Heart right ventricle (tissue), 16 donors: ENCODE results near the gene CD151. TPM values are rescaled to one million over a fixed set of nuclear protein-coding genes. Genes with fewer than 3 reads are reported as not detected.

Experiments
- ATAC-seq, 8 donors: fragments of 200-7000 bp; cut with Tn5 transposase; one replicate each; pipeline ENCODE4 v1.9.1; 2020; ENCODE audit warnings: mild to moderate bottlenecking in 8 of 8, moderate library complexity in 8 of 8, moderate number of reproducible peaks in 1 of 8
- DNase-seq, 2 donors: peaks; one replicate each; pipeline ENCODE4 v3.0.0-alpha.2; 2020
- H3K27ac ChIP-seq, 10 donors: fragments of 200-600 bp; sonication (generic) in 2 of 10; one replicate each; pipeline versions ENCODE4 v1.5.0 to v1.8.0; 2020 to 2022; ENCODE audit warnings: mild to moderate bottlenecking in 3 of 10
- H3K27me3 ChIP-seq, 7 donors: fragments of 200-600 bp; one replicate each; pipeline ENCODE4 v1.8.0; 2021 to 2022; ENCODE audit warnings: mild to moderate bottlenecking in 2 of 7
- H3K36me3 ChIP-seq, 9 donors: fragments of 200-600 bp; sonication (generic) in 1 of 9; one replicate each; pipeline versions ENCODE4 v1.5.0 to v1.8.0; 2020 to 2022; ENCODE audit warnings: mild to moderate bottlenecking in 2 of 9
- H3K4me1 ChIP-seq, 9 donors: fragments of 200-600 bp; sonication (generic) in 1 of 9; one replicate each; pipeline versions ENCODE4 v1.5.0 to v1.8.0; 2020 to 2022; ENCODE audit warnings: mild to moderate bottlenecking in 4 of 9
- H3K4me3 ChIP-seq, 10 donors: fragments of 200-600 bp; sonication (generic) in 2 of 10; one replicate each; pipeline versions ENCODE4 v1.5.0 to v1.8.0; 2020 to 2022; ENCODE audit warnings: mild to moderate bottlenecking in 7 of 10, moderate library complexity in 2 of 10
- H3K9me3 ChIP-seq, 11 donors: fragments of 200-600 bp in 10 of 11; sonication (generic) in 2 of 11; one replicate each; pipeline versions ENCODE4 v1.5.0 to v1.8.0; 2013 to 2022; ENCODE audit warnings: mild to moderate bottlenecking in 2 of 11, control low read depth in 1 of 11, moderate library complexity in 1 of 11
- CTCF ChIP-seq, 9 donors: fragments of 200-600 bp; sonication (generic) in 2 of 9; IDR thresholded peaks; one replicate each; pipeline versions ENCODE4 v1.5.0 to v1.8.0; 2021 to 2022; ENCODE audit warnings: antibody characterized with exemption in 9 of 9, mild to moderate bottlenecking in 5 of 9, moderate library complexity in 1 of 9
- WGBS, 2 donors: extraction: QIAGEN DNeasy Blood & Tissue Kit; methylation state at CpG; one replicate each; pipeline ENCODE4 v1.1.7; 2013; ENCODE audit warnings: inconsistent platforms in 1 of 2; 5-methylcytosine and 5-hydroxymethylcytosine counted together
- intact Hi-C, 10 donors: fragments of 100-400 bp; cut with DNase I; formaldehyde crosslinking; loops; one replicate each; pipeline versions ENCODE4 v1.11.1 to v1.14.2; 2022
- polyA plus RNA-seq, 2 donors: library from polyadenylated mRNA; stranded (reverse); fragments of 200-250 nt; gene quantifications; one replicate each; pipeline ENCODE4 v1.2.3, GENCODE V29; 2013
- total RNA-seq, 10 donors: library from RNA; stranded (reverse); fragmentation: NEBNext Ultra II Directional in 3 of 10; extraction: Animal tissue kit (Norgen Biotek cat#: 25700) in 3 of 10; gene quantifications; one replicate each; pipeline versions ENCODE4 v1.2.1 to v1.2.4, GENCODE V29; 2021 to 2023
- donor health status: Arrhythmogenic right ventricular cardiomyopathy.
- donor health status: ischemic (EF 13 %, LVEDD 7.1; RV severe dilation, severe dysfunction).
- donor health status: healthy with polysubstance abuse.
- donor health status: DM: no; HTN: yes; CAD: no.
- donor health status: DM: no; HTN: no; CAD: no.
- donor health status: ischemic (EF 25% LVEDD 6.9; RV normal size, moderate dysfunction).
- donor health status: ischemic (EF 25% LVEDD 5.7; RV mildly dilated, moderate dysfunction).
- donor health status: healthy.
- donor health status: DM: yes; HTN: yes; CAD: no.
- donor health status: Ischemic cardiomyopathy.
- donor health status: ischemic (EF 35%, LVEDD 5.7; RV mildly dilated, moderate dysfunction).
- donor health status: nonischemic (EF 11% LVEDD 7.7; RV severe dilation, severe dysfunction).
- donor health status: DM: yes; HTN: yes; CAD: no.
- donor health status: PGD.
- donor health status: ischemic (EF 29% LVEDD 5.4; RV normal size, mild dysfunction).
- donor health status: nonischemic (EF 23%, LVEDD 6.1; RV moderate dilation, normal function).

Gene CD151
- total and polyA plus RNA-seq, 12 donors = 286 to 684 (median 466) TPM

GRCh38 chr11:793556-793955 is 39.2 kb upstream of the CD151 start:
- intact Hi-C loops = no loop called here
- Histone ChIP-seq H3K36me3 (peaks cover 0 to 24% (median 0%) of the 10 kb centered on the region in 9 donors), H3K4me3 (no peak overlapping the region), H3K4me1 (peaks cover 17 to 41% (median 29%) of the 10 kb centered on the region in 9 donors), H3K27ac (no peak overlapping the region), H3K9me3 (no peaks in the 10 kb centered on the region), H3K27me3 (peaks cover 0 to 24% (median 16%) of the 10 kb centered on the region in 7 donors)
- ATAC-seq = no peak
- DNase-seq = peak in 1 of 2 donors; percentile 13
- TF ChIP-seq CTCF (IDR thresholded peaks at IDR 0.05) = no peak
- WGBS, 2 donors = 84 to 92% methylated on average over 7 of the region's 7 CpGs

- no peak for TF ChIP-seq CTCF (IDR thresholded peaks at IDR 0.05)
- peak in 1 of 2 donors; percentile 11 for DNase-seq
- 92 to 93% methylated on average over 30 to 31 of the region's 31 CpGs for WGBS, 2 donors
- intact Hi-C loops = loop anchor here in 1 of 10 donors (2.0 kb wide), 1 partner anchor 13 kb away; no protein-coding TSS in a partner anchor
- Histone ChIP-seq H3K27me3 (peaks cover 0 to 18% (median 12%) of the 10 kb centered on the region in 7 donors), H3K4me3 (no peak overlapping the region), H3K27ac (no peak overlapping the region), H3K36me3 (peaks cover 0 to 28% (median 0%) of the 10 kb centered on the region in 9 donors), H3K4me1 (peaks cover 17 to 44% (median 30%) of the 10 kb centered on the region in 9 donors), H3K9me3 (no peaks in the 10 kb centered on the region)
- ATAC-seq = no peak
Observed at GRCh38 chr11:794013-794765, 38.6 kb upstream of the CD151 start.

GRCh38 chr11:794766-795633 is 37.8 kb upstream of the CD151 start:
- Histone ChIP-seq H3K4me1 (peaks cover 17 to 42% (median 30%) of the 10 kb centered on the region in 9 donors), H3K27ac (peak overlapping the region in 4 of 10 donors; percentile 79 to 89 (median 88)), H3K4me3 (peak overlapping the region in 9 of 10 donors; percentile 45 to 99 (median 83)), H3K27me3 (peaks cover 0 to 10% (median 6%) of the 10 kb centered on the region in 7 donors), H3K9me3 (no peaks in the 10 kb centered on the region), H3K36me3 (peaks cover 0 to 36% (median under 1%) of the 10 kb centered on the region in 9 donors)
- ATAC-seq (no peak), DNase-seq (peak in 1 of 2 donors; percentile 17)
- WGBS, 2 donors = 64 to 65% methylated on average over 37 to 38 of the region's 38 CpGs
- no peak for TF ChIP-seq CTCF (IDR thresholded peaks at IDR 0.05)
- intact Hi-C loops = loop anchor here in 1 of 10 donors (2.0 kb wide), 1 partner anchor 14 kb away; no protein-coding TSS in a partner anchor
